HG03354 (cell line): ENCODE results near the gene FARP2.
"Not testable (repeated sequence)": the region's sequence is repeated elsewhere in the genome, so short reads cannot be mapped to it uniquely, and the experiment has no call there.

Source experiments
- ATAC-seq: cut with Tn5 transposase; IDR thresholded peaks from one replicate; pipeline ENCODE4 v1.9.1; 2021; ENCODE audit warnings: mild to moderate bottlenecking; ENCODE audit not compliant: unreplicated experiment, poor library complexity, severe bottlenecking

The FARP2 gene

GRCh38 chr2:241498115-241499070, 142.3 kb downstream of the FARP2 start:
- ATAC-seq = no peak

- no peak for ATAC-seq
Measured at GRCh38 chr2:241499146-241499965, 143.3 kb downstream of the FARP2 start.

- no peak for ATAC-seq
Measured at GRCh38 chr2:241500016-241500415, 143.9 kb downstream of the FARP2 start.

GRCh38 chr2:241500431-241500975, 144.4 kb downstream of the FARP2 start:
- no peak for ATAC-seq

GRCh38 chr2:241501099-241501541, 145.0 kb downstream of the FARP2 start:
- ATAC-seq = no peak

- no peak for ATAC-seq
Measured at GRCh38 chr2:241501551-241501950, 145.5 kb downstream of the FARP2 start.

GRCh38 chr2:241502281-241502680, 146.2 kb downstream of the FARP2 start:
- no peak for ATAC-seq

GRCh38 chr2:241503776-241504392, 147.8 kb downstream of the FARP2 start:
- no peak for ATAC-seq

GRCh38 chr2:241505086-241505780, 149.1 kb downstream of the FARP2 start:
- no peak for ATAC-seq

- no peak for ATAC-seq
Measured at GRCh38 chr2:241505781-241506201, 149.7 kb downstream of the FARP2 start.

- ATAC-seq = not testable (repeated sequence)
Measured at GRCh38 chr2:241506317-241506716, 150.2 kb downstream of the FARP2 start.

- no peak for ATAC-seq
Measured at GRCh38 chr2:241506793-241507429, 150.8 kb downstream of the FARP2 start.

GRCh38 chr2:241507430-241508239, 151.6 kb downstream of the FARP2 start:
- peak; percentile 32 for ATAC-seq

GRCh38 chr2:241508240-241509154, 152.4 kb downstream of the FARP2 start, which contains the start of gene STK25:
Gene STK25, minus strand, starts transcription at chr2:241508584. Its CDS starts 549 bp downstream, at chr2:241508035.
- peak; percentile 92 for ATAC-seq

GRCh38 chr2:241509155-241509784, 153.2 kb downstream of the FARP2 start:
- ATAC-seq = no peak

GRCh38 chr2:241511091-241511741, 155.1 kb downstream of the FARP2 start:
- ATAC-seq = no peak
